Measurements from ENCODE around the gene TATDN3.

- TF ChIP-seq CTCF (IDR thresholded peaks at IDR 0.05; ENCODE audit: borderline replicate concordance, extremely low read depth, low read length, poor library complexity, severe bottlenecking) (no peak), EZH2 (IDR thresholded peaks at IDR 0.05; ENCODE audit: borderline replicate concordance, low read depth, low read length, severe bottlenecking) (no peak)
These were observed 7.7 kb upstream of the TATDN3 start for GRCh38 chr1:212783976-212784375.

Measured in DND-41 (cell line).